ENCODE results near the gene CPZ.
A peak's percentile ranks its signal among the peaks of the same experiment; 100 is the strongest.

Gene CPZ

DNA sequence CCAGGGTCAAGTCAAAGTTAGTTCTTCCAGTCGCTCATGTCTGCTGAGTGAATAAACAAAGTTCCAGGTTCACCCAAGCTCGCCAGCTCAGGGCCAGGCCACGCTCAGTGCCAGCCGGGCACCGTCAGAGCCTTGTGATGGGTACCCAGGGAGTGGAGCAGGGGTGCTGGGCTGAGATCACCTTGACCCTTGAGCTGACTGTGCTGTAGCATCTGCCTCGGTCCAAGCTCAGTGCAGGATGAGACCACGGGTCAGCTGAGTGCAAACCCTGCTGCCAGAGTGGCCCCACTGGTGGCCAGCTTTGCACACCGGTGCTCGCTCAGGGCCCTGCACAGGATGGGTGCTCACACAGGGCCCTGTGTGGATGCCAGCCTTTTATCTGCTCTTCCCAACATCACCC, 4.3 kb downstream of the CPZ start:
- DNase-seq, result no peak

DNA sequence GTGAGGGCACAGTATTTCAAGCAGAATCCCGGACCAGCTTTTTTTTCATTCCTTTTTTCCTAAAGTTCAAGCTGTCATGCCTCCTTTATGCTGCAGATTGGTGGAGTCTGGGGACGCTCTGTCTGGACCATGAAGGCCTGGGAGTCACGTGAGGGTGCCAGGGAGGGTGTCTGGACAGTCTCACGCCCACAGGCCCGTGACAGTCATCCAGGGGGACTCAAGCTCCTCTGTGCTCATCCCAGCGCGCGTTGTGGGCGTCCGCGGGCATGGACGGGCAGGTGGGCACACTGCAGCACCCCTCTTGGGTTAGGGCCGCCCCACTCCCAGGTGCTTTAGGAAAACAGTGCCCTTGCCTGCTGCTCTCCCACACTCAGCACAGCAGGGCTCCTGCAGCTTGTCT, 4.8 kb downstream of the CPZ start:
- no peak for DNase-seq

DNA sequence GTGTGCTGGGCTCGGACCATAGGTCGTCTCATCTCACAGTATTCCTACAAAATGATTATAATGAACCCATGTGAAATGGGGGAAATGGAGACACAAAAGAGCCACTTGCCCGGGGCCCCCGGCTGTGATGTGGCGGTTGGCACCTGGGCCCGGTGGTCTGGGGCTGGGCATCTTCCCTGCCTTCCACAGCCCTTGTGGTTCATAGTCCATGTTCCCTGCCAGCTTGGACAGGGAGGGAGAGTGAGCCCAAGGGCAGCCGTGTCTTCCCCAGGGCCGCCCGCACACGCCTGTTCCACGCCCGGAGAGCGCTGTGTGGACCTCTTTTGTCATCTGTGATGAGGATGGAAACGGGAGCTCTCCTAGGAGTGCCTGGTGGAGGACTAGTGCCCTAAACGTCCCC, 5.2 kb downstream of the CPZ start:
- no peak for DNase-seq

DNA sequence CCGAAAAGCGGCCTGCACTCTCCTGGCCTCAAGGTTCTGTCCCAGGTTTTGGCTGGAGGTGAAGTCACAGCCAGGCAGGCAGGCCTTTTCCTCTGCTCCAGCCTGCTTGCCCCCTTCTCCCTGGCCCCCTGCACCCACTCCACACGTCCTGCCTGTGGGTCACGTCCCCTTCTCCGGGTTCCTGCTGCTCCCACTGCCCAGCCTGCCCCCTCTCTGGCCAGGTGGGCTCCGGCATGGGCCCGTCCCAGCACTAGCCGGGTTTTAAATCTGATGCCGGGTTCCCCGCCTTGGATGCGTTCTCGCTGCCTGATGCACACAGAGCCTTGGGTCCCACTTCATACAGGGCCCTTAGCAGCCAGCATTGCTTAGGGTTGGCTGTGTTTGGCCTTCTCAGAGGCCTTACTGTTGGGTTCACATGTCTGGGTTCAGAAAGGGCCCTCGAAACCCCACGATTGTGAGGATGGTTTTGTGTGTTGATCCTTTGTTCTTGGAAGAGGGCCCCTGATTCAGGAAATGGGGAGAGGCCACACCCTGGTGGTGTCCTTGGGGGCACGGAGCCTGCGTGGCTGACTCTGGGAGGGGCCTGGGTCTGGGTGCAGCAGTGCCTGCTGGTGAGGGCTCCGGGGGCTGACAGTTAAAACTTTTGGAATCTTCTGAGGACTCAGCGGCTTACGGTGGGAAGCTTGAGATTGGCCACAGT, 6.0 kb downstream of the CPZ start:
- no peak for DNase-seq

DNA sequence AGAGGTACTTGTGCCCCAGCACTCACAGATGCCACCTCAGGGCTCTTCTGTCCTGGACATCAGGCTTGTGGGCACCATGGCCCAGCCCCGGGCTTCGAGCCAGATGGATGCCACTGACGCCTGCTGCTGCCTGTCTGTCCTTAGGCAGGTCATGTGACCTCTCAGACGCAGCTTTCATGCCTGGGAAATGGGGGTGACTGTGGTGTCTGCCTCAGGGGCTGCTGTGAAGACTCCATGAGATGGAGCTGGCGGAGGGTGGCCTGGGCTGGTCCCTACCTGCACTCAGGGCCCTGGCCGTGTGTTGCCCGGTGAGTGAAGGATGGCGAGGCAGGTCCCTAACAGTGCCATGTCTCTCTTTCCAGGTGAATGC, 6.5 kb downstream of the CPZ start:
- DNase-seq, result no peak

DNA sequence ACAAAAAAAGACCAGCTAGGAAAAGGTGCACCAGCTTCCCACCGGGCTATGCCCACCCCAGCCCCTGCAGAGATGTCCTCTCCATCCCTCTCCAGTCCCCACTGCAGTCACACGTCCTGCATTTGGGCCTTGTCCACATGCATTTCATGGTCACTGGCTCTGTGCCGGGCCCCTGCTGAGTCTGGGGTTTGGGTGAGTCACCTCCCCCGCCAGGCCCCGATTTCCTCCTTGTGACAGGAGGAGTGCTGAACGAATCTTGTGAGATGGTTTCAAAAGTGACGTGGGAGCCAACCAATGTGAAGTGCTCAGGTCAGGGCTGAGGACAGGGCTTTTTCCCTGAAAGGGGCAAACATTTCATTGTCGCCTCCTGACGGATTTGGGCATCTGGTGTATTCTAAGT, 7.1 kb downstream of the CPZ start:
- peak; percentile 52 for DNase-seq

DNA sequence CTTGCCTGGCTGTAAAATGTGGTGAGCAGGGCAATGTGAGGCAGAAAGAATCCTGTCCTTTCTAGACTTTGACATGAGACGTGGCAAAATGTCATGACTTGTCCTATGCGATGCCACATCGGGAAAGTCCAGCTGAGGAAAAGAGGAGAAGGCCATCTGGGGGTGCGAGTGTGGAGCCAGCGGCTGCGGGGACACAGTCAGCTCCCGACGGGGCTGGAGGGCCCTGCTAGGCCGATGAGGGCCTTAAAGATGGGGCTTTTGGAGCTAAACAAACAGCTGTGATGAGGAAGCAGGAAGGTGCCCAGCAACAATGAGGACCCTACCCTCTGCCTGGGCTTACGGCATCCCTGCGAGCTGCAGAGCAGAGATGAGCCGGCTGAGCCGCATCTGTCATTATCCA, 7.7 kb downstream of the CPZ start:
- no peak for DNase-seq

DNA sequence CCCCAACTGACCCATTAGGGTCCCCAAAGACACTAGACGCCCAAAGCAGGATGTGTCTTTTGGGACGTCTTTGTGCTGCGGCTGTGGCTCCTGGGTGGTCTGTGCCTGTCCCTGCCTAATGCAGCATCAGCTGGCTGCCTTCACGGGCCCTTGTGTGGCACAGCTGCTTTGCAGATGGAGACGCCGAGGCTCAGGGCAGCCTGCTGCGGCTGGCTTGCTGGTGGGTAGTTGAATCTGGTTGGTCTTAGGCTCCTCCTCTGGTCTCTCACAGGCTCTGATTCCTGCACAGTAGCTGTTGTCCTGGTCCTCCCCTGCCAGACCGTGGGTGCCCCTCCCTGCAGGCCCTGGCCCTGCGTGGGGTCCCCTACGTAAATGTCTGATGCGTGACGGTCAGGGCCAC, 8.1 kb downstream of the CPZ start:
- DNase-seq, result no peak

DNA sequence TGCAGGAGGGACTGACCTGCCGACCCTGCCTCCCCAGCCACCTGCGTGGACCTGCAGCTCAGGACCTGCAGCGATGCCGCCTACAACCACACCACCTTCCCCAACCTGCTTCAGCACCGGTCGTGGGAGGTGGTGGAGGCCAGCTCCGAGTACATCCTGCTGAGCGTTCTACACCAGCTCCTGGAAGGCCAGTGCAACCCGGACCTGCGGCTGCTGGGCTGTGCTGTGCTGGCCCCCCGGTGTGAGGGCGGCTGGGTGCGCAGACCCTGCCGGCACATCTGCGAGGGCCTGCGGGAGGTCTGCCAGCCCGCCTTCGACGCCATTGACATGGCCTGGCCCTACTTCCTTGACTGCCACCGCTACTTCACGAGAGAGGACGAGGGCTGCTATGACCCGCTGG, 8.5 kb downstream of the CPZ start:
- no peak for DNase-seq

DNA sequence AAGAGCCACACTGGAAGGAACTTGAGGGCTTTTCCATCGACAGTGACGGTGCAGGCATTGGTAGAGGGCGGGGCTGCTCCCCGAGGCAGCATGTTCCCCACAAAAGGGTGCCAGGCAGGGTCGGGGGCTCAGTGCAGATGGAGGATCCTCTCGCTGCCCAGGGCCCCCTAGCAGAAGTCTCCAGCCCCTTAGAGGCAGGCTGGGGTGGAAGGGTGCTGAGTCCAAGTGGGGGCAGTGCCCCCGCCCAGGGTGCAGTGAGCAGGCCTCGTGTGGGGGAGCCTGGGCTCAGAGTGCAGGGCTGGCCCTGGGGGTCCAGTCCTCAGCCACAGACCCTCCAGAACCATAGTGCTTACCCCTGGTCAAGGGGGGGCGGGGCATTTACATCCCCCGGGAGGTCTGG, 9.0 kb downstream of the CPZ start:
- DNase-seq, result no peak

DNA sequence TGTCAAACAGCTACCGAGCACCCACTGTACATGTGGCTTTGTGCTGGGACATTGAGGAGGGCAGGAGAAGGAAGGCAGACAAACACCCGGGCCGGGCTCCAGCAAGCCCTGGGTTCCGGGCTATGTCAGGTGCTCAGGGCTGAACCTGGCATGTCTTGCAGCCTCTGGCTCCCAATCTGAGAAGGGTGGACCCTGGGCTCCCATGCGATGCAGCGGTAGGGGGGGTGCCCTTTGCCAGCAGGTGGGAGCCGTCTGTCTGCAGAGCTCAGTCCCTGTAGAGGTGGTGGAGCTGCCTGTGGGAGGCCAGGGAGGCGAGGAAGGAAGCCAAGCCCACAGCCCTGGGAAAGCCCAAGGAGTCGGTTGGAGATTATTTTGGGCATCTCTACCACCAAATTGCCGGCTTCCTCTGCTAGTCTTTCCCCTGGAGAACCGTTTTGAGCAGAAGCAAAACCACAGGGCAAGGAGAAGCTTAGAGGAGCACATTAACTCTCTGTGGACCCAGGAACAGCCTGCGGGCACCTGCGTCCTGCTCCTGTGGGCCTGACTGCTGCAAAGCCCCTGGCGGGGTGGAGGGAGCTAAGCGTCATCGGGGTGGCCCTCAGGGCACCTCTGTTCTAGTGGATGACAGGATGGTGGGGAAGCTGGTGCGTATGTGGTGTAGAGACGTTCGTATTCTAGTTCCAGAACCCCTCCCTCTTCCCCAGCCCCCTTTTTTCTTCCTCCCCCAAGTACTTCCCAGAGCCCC, 10.3 kb downstream of the CPZ start:
- peak; percentile 76 for DNase-seq

DNA sequence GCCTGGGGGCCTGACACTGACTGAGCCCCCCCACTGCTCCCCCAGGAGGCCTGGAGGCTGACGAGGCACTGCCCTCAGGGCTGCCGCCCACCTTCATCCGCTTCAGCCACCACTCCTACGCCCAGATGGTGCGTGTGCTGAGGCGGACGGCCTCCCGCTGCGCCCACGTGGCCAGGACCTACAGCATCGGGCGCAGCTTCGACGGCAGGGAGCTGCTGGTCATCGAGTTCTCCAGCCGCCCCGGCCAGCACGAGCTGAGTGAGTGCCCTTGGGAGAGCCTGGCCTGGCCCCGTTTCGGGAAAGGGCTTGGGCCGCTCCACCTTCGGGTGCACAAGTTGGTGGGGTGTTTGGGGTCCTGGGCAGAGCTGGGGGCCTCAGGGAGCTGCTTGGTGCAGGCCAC, 11.4 kb downstream of the CPZ start:
- DNase-seq, result no peak

DNA sequence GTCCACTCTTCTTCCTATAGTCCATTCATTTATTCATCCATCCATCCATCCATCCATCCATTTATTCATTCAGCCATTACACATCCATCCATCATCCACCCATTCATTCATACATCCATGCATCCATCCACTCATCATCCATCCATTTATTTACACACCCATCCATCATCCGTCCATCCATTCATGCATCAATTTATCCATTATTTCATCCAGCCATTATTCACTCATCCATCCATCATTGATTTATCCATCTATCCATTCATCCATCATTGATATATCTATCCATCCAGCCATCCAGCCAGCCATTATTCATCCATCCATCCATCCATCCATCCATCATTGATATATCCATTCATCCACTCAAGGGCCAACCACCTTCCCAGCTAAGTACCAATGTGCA, 12.7 kb downstream of the CPZ start:
- no peak for DNase-seq

DNA sequence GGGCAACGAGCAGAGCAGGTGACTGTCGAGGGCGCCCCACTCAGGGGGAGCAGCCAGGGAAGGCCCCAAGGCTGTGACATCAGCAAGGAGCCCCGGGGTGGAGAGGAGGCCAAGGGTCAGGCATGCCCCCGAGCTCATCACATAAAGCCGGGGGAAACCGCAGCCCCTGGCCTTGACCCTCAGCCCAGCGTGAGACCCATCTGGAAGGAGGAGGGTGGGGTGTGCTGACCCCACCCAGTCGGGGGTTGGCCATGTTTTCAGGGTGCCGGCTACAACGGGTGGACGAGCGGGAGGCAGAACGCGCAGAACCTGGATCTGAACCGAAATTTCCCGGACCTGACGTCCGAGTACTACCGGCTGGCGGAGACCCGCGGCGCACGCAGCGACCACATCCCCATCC, 13.9 kb downstream of the CPZ start:
- DNase-seq, result no peak

DNA sequence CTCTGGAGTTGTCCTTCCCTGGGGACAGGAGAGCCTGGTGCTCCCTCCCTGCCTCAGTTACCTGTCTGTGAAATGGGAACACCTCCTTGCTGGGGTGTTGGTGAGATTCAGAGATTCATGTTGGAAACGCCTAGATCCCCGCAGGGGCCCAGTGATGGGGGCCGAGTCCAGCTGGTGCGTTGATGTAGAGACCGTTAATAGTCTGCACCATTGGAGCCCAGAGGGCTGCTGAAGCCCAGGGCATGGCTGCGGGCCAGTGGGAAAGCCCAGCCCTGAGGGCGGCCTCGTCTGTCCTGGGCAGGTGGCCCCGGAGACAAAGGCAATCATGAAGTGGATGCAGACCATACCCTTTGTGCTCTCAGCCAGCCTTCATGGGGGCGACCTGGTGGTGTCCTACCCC, 14.4 kb downstream of the CPZ start:
- no peak for DNase-seq

DNA sequence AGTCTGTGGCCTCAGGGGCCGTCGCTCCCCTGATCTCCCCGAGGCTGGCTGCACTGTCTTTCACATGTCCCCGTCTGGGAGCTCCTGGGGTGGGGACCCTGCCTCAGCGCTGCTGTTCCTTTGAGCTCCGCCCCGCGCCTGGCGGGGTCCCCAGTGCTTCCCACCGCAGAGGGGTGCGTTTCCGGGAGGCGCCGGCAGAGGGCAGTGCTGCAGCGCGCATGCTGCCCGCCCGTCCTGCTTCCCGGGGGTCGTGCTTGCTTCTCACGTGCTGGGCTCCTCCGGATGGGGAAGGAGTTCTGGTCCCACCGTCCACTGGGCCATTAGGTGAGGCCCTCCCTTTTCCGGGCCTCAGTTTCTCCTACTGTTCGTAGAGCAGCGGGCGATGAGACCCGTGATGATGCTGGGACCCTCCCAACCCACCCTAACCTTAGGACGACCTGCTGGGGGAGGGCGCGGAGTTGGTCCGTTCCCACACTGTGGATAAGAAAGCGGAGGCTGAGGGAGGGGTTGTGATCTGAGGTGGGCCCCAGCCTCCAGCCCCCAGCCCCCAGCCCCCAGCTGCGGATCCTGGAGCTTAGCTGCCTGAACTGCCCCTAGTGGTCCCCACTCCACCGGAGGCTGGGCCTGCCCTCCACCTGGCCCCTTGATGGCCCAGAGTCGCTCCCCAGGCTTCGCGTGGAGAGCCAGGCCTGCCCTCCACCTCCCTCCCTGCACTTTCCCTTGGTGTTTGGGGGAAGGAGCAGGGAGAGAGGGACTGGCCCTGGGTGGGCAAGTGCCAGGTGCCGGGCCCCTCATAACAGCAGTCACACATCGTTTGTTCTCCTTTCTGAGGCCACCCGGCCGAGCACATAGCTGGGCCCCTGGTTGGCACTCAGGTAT, 15.3 kb downstream of the CPZ start:
- peak; percentile 10 for DNase-seq

DNA sequence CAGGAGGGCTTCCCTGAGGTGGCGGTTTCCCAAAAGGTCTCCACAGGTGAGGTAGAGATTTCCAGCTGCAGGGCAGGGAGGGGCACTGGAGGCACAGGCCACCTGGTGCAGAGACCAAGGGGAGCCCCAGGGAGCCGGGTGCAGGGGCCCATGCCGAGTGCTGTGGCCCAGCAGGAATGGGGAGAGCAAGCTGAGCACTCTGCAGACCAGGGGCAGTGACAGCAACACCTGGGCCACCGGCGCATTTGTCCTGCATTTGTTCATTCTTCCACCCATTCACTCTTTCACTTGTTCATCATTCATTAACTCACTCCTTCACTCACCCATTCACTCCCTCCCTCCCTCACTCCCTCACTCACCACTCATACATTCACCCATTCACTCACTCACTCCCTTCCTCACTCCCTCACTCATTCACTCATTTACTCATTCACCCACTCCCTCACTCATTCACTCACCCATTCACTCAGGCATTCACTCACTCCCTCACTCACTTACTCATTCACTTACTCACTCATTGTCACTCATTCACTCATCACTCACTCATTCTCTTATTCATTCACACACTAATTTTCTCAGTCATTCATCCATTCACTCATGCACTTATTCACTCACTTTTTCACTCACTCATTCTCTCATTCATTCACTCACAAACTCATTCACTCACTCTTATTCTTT, 16.3 kb downstream of the CPZ start:
- DNase-seq, result no peak

DNA sequence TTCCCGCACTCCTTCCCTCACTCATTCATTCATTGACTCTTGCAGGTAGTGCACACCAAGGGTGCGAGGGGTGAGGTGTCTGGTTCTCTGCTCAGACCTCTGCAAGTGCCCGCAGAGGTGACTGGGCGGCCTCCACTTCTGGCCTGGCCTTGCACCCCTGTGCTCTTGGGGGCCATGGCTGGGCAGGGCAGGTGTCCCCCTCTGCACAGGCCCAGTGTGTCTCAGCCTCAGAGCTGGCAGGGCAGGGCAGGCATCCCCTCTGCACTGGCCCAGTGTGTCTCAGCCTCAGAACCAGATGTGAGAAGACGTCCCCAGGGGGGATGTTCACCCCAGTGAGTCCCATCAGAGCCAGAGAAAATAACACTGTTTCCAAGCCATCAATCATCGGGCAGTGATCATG, 16.8 kb downstream of the CPZ start:
- no peak for DNase-seq

DNA sequence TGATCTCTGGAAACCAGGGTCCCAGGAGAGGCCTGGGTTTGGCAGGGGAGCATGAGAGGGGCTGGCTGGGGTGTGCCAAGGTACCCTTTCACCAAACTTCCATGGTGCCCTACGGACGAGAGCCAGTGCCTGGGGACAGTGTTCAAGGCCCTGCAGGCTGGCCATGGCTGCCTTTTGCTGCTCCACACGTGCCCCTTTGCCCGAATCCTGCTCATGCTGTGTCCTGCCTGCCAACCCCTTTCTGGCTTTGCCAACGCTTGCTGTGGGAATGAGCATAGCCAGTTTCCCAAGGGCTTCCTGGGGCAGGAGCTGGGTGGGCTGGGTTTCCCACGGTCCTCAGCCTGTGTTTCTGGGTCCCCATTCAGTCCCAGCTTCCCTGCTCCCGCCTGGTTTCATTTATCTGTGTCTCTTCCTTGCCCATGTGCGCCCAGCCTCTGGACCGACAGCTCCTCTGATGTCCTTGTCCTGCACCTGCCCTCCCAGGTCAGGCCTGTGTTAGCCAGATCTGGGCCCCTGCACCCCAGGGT, 17.3 kb downstream of the CPZ start:
- DNase-seq, result no peak

DNA sequence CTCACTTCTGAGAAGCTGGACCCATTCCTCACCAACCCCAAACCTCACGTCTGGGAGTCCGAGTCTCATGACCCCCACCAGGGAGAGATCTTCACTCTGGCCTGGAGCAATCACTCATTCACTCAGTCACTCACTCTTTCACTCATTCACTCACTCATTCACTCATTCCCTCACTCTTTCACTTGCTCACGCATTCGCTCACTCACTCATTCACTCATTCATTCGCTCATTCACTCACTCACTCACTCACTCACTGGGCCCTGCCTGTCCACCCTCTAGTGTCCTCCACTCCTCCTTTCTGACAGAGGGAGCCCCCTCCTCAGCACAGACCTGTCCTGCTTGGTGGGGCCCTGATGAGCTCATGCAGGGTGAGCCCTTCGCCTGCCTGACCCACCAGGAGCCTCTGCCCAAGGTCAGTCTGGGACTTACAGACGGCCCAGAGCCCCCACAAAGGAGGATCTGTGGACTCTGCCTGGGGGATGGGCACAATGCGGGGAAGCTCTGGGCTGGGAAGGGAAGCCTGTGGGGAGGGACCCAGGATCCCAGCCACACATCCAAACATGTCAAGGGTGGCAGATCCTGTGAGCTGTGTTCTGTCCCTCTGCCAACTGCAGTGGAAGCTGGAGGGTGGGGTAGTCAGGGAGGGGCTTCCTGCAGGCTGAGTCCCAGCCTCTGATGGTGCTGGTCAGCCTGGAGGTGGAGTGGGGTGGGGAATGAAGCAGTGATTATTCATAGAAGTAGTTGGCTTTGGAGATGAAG, 18.5 kb downstream of the CPZ start:
- DNase-seq, result no peak

DNA sequence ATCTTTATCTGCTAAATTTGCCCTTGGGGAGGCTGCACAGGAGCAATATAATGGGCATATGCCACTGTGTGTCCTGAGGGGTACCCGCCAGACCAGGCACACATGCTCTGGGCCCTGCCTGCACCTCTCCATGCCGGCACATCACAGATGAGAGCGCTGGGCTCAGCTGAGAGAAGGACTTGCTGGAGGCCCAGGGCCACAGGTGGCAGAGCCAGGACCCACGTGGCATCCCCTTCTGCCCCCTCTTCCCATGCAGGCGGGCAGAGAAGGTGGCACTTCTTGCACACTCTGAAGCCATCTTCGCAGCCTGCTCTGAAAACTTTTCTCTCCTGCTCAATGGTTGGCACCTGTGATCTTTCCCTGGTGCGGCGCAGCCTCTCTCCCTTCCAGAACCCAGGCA, 20.1 kb downstream of the CPZ start:
- no peak for DNase-seq
